M059J (cell line): ENCODE measurements around the gene CCDC57. TPM values are rescaled to one million over a fixed set of nuclear protein-coding genes. Genes with fewer than 3 reads are reported as not detected.
A peak's percentile ranks its signal among the peaks of the same experiment; 100 is the strongest.
"Not testable (repeated sequence)": the region's sequence is repeated elsewhere in the genome, so short reads cannot be mapped to it uniquely, and the experiment has no call there.

ENCODE experiments used
- DNase-seq: peaks from one replicate; pipeline ENCODE4 v3.0.0-alpha.2; 2012; ENCODE audit warnings: low read depth
- total RNA-seq: library from RNA; depleted of rRNA; stranded (reverse); fragments of >200 nt; shearing (Covaris generic); gene quantifications from 2 replicates; pipeline ENCODE4 v1.2.3, GENCODE V29; 2014; rRNA removed

CCDC57 gene
- 0.91 and 3.4 TPM in 2 replicates for total RNA-seq

GRCh38 chr17:82212331-82213250, at the start of gene CCDC57:
Gene CCDC57 (minus strand): TSS chr17:82212842. CDS start chr17:82201944, 10,898 bp downstream.
- DNase-seq, result peak; percentile 74

- DNase-seq, result no peak
Observed at GRCh38 chr17:82262344-82262743, 49.7 kb upstream of the CCDC57 start.

DNA sequence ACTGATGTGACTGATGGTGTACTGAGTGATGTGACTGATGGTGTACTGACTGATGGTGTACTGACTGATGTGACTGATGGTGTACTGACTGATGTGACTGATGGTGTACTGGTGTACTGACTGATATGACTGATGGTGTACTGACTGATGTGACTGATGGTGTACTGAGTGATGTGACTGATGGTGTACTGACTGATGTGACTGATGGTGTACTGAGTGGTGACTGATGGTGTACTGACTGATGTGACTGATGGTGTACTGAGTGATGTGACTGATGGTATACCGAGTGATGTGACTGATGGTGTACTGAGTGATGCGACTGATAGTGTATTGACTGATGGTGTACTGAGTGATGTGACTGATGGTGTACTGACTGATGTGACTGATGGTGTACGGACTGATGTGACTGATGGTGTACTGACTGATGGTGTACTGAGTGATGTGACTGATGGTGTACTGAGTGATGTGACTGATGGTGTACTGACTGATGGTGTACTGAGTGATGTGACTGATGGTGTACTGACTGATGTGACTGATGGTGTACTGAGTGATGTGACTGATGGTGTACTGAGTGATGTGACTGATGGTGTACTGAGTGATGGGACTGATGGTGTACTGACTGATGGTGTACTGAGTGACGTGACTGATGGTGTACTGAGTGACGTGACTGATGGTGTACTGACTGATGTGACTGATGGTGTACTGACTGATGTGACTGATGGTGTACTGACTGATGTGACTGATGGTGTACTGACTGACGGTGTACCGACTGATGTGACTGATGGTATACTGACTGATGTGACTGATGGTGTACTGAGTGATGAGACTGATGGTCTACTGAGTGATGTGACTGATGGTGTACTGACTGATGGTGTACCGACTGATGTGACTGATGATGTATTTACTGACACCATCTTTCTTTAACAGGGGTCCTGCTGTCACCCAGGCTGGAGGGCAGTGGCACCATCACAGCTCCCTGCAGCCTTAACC, 47.6 kb upstream of the CCDC57 start:
- not testable (repeated sequence) for DNase-seq

- DNase-seq, result no peak
Observed at GRCh38 chr17:82258555-82258954, 45.9 kb upstream of the CCDC57 start.

DNA sequence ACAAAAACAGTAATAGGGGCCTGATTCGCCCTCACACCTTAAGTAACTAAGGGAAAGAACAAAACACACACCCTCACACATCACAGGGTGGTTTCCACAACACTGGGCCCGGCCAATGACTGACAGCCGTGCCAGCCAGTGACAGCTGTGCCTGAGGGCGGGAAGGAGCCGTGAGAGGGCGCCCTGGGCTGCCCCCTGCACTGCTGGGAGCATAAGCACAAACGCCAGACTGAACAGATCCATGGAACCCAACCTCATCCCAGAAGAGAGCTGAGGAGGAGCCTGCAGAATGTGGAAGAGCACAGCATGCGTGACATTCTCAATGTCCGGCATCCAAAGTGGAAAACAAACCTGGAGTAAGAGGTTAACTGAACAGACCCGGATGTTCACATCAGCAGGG, 44.8 kb upstream of the CCDC57 start:
- no peak for DNase-seq

GRCh38 chr17:82256242-82256885, 43.7 kb upstream of the CCDC57 start:
- DNase-seq, result no peak

DNA sequence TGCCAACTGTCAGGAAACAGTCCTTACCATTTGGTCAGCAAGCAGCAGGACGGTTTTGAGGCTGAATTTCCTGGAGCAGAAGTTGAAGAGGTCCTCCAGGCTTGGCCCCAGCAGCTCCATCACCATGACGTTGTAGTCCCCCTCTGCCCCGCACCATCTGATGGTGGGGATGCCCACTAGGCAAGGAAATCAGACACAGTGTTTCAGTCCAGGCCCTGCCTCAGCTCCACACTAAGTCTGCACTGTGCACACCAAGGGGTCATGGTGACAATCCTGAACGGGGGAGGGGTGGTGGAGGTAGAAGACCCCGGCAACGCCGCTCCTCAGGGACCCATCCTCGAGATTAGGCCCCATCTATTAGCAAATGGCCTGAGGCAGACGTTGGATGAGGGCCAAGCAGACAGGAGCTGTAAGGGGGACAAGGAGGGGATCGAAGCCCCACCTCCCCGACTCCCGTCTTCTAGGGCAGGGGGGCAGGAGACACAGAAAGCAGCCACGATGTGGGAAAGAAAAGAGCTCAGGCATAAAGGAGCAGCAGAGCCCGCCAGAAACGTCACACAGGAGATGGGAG, 42.8 kb upstream of the CCDC57 start:
- DNase-seq, result no peak

- not testable (repeated sequence) for DNase-seq
Observed at GRCh38 chr17:82254746-82255145, 42.1 kb upstream of the CCDC57 start.

GRCh38 chr17:82254096-82254495, 41.5 kb upstream of the CCDC57 start:
- DNase-seq, result not testable (repeated sequence)

- no peak for DNase-seq
Observed at GRCh38 chr17:82253179-82253544, 40.5 kb upstream of the CCDC57 start.

- DNase-seq, result no peak
Observed at GRCh38 chr17:82252511-82253178, 40.0 kb upstream of the CCDC57 start.

- DNase-seq, result no peak
Observed at GRCh38 chr17:82250868-82251500, 38.3 kb upstream of the CCDC57 start.

DNA sequence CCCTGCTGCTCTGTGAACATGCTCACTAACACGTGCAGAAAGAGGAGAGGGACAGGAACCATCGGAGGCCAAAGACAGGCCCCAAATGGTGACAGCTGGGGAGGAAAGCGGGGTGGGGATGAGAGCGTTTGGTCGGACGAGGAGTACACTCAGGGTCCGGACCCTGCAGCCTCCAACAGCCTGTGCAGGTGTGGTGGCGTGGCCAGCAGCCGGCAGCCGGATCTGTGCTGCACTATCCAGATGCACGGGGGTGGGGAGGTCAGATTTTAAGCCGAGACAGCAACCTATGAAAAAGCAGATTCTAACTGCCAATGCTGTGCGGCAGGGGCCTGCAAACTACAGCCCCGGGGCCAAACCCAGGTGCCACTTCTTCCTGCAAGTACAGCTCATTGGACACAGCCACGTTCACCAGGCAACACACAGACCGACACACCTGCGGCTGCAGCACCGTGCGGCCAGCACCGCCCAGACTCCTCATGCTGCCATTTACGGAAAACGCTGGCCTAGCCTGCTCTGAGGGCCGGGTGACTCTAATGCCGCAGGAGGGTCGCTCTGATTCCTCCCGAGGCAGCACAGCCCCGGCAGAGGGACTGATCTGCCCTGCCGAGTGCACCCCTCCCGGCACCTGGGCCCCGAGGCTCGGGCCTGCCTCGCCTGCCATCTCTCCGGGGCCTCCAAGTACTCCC, 37.4 kb upstream of the CCDC57 start:
- no peak for DNase-seq

DNA sequence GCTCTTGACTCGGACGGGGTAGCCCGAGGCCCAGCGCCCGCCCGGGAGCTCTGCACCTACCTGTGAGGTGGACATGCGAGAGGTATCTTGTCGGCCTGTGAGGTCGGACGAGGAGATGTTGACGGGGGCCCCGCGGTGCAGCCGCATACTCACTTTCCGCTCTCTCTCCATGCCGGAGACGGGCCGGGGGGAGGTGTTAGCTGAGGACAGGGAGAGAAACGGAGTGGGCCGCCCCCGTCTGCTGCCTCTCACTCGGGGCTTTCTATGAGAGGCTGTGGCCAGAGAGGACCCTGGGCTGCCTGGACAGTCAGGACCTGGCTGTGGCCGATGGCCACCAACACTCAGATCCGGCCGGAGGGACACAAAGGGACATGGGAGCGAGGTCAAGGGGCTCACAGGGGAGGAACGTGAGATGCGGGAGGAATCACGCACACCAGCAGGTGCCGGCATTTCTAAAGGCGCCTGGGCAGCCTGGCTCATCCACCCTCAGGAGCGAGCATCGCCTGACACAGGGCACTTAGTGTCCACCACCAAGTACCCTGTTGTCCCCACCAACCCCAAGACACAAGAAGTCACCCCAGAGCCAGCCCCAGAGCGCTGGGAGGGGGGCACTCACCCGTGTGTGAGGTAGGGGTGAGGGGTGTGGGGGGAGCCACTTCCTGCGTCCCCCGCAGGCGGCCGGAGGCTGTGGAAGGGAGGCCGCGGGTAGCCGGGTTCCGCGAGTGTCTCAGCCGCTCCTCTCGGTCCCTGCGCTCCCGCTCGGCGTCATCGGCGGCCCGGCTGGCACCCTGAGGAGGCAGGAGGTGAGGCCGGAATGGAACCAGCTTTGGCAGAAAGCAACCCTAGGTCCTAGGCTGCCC, 36.4 kb upstream of the CCDC57 start:
- no peak for DNase-seq

DNA sequence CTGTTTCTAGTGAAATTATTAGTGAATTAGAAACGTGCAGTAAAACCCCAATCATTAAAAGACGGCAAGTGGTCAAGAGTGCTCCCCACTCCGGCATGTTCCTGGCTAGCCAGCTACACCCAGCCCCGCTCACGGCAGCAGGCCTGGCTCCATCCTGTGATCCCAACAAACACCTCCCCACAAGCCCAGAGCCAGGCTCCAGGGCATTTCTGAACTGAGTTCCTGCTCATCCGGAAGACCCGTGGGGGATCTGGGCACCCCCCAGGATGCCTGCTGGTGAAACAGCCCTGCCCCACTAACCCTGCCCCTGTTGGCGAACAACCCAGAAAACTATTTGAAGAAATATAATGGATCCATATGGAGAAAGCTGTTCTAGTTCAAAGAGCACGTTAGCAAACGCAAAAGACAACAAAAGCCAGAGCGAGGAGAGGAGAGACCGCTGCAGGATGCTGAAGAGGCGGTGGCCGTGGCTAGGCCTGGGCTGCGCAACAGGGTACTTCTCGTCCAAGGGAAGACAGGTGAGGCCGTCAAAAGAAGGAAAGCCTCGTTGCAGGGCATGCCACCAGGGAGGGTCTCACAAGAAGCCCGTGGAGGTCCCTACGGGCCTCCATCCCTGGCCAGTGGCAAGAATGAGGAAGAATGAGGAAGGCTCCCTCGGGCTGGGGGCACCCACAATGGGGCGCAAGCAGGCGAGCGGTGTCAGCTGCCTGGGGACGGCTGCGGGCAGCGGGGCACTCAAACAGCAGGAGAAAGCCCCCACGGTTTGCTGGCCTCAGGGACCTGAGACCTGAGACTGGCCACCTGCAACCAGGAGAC, 35.4 kb upstream of the CCDC57 start:
- DNase-seq, result no peak

DNA sequence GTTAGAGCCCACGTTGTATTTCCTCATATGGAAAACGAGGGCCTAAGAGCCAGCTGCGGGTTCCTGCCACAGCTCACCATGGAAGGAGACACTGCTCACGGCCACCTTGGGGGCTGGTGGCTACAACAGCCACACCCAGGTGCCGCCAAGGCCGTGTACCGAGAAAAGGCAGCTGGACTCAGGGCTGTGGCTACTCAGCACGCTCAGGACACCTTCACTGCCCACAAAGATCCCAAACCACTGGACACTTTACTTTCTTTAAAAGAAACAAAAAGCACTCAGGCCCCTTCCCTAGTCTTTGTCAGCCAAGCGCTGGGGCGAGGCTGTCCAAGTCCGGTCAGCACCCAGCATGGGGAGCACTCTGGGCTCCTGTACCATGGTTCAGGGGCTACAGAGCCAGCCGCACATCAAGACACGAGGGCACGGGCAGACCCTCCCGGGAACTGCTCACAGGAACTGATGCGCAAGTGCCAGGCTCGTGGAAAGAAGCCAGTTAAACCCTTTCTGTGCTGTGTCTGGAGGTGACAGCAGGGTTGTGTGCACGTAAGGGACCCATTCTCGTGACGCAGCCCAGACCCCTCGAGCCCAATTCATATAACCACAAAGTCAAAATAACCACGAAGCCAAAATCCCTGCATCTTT, 34.7 kb upstream of the CCDC57 start:
- DNase-seq, result no peak
